H1 (cell line): ENCODE results near the gene MTHFD1. TPM values are rescaled to one million over a fixed set of nuclear protein-coding genes. Genes with fewer than 3 reads are reported as not detected.

ENCODE experiments used
- CTCF ChIA-PET: fragments of 300-600 bp; sonication (Branson Sonifier 250); formaldehyde crosslinking; loops from one replicate; lab custom pipeline; 2021; ENCODE audit not compliant: partially characterized antibody; lab: Charles Lee
- POLR2A ChIA-PET: fragments of 300-600 bp; sonication (Branson Sonifier 250); formaldehyde crosslinking; loops from one replicate; lab custom pipeline; 2021; ENCODE audit warnings: inconsistent platforms; ENCODE audit not compliant: partially characterized antibody; lab: Charles Lee
- DNase-seq, 2 experiments: peaks; one replicate each; pipeline versions ENCODE4 v3.0.0 to v3.0.0-alpha.2; 2010 to 2022; ENCODE audit warnings: low spot score in 2 of 2, low read depth in 1 of 2, mixed read lengths in 1 of 2
- FAIRE-seq: peaks from 2 replicates; lab custom pipeline; 2011; peaks lifted over from hg19 to GRCh38; lab: Jason Lieb, UNC
- H2AFZ ChIP-seq: 2 replicates; pipeline ENCODE4 v1.8.1; 2012; ENCODE audit warnings: low read length, inconsistent platforms
- H2AK5ac ChIP-seq: 2 replicates; pipeline ENCODE4 v1.6.1; 2013; ENCODE audit warnings: low read depth, low read length
- H2BK120ac ChIP-seq: replicated peaks from 2 replicates; pipeline ENCODE3; 2013; ENCODE audit warnings: low read depth, low read length, inconsistent platforms
- H2BK12ac ChIP-seq: 2 replicates; pipeline ENCODE4 v1.6.1; 2013; ENCODE audit warnings: low read depth, low read length
- H2BK15ac ChIP-seq: 2 replicates; pipeline ENCODE4 v1.6.1; 2013; ENCODE audit warnings: low read length
- H2BK20ac ChIP-seq: 2 replicates; pipeline ENCODE4 v1.6.1; 2013; ENCODE audit warnings: low read length
- H2BK5ac ChIP-seq: 2 replicates; pipeline ENCODE4 v1.6.1; 2013; ENCODE audit warnings: low read depth, low read length
- H3K14ac ChIP-seq: 2 replicates; pipeline ENCODE4 v1.6.1; 2013; ENCODE audit warnings: inconsistent platforms; ENCODE audit not compliant: insufficient read length
- H3K18ac ChIP-seq: 2 replicates; pipeline ENCODE4 v1.6.1; 2013; ENCODE audit warnings: low read length; ENCODE audit errors: extremely low read depth
- H3K23ac ChIP-seq: 2 replicates; pipeline ENCODE4 v1.6.1; 2013; ENCODE audit warnings: inconsistent platforms; ENCODE audit not compliant: insufficient read length
- H3K23me2 ChIP-seq: 2 replicates; pipeline ENCODE4 v1.6.1; 2013; ENCODE audit warnings: low read depth, low read length
- H3K27ac ChIP-seq: 2 replicates; pipeline ENCODE4 v1.6.1; 2011; ENCODE audit warnings: low read depth, low read length, inconsistent platforms
- H3K27me3 ChIP-seq, 4 experiments: replicated peaks in 1 of 4; 1 replicate in 1 of 4; 2 replicates in 3 of 4; pipeline versions ENCODE4 v1.6.1 to v1.8.1; 2011 to 2013; ENCODE audit warnings: low read length in 3 of 4, mild to moderate bottlenecking in 3 of 4, inconsistent platforms in 2 of 4, mixed read lengths in 2 of 4, moderate library complexity in 1 of 4; ENCODE audit not compliant: control insufficient read depth in 3 of 4, insufficient read depth in 3 of 4; ENCODE audit errors: extremely low read depth in 1 of 4
- H3K36me3 ChIP-seq, 4 experiments: 2 replicates each; pipeline versions ENCODE4 v1.6.1 to v1.8.1; 2011 to 2013; ENCODE audit warnings: mild to moderate bottlenecking in 4 of 4, low read length in 3 of 4, moderate library complexity in 2 of 4, control low read depth in 1 of 4, inconsistent platforms in 1 of 4; ENCODE audit not compliant: insufficient read depth in 4 of 4, control insufficient read depth in 2 of 4
- H3K4ac ChIP-seq: replicated peaks from 2 replicates; pipeline ENCODE3; 2013; ENCODE audit warnings: low read length, low read depth, mixed read lengths, inconsistent platforms; ENCODE audit not compliant: insufficient read length
- H3K4me1 ChIP-seq, 4 experiments: replicated peaks in 1 of 4; 1 replicate in 1 of 4; 2 replicates in 3 of 4; pipeline versions ENCODE4 v1.6.1 to v1.8.1; 2011 to 2013; ENCODE audit warnings: low read length in 3 of 4, inconsistent platforms in 2 of 4, mixed read lengths in 1 of 4; ENCODE audit not compliant: insufficient read depth in 4 of 4, control insufficient read depth in 3 of 4
- H3K4me2 ChIP-seq, 2 experiments: 2 replicates each; pipeline versions ENCODE4 v1.6.1 to v1.8.1; 2011 to 2013; ENCODE audit warnings: low read depth in 2 of 2, low read length in 2 of 2, control low read depth in 1 of 2, inconsistent platforms in 1 of 2, mild to moderate bottlenecking in 1 of 2; ENCODE audit not compliant: insufficient read depth in 1 of 2
- H3K4me3 ChIP-seq, 4 experiments: fragments of 200-600, 300-600 bp in 1 of 4; sonication (generic), shearing (Covaris generic), sonication (Bioruptor Twin) in 1 of 4; 2 replicates each; pipeline versions ENCODE4 v1.5.1 to v1.8.1; 2011 to 2016; ENCODE audit warnings: low read length in 4 of 4, low read depth in 3 of 4, control low read depth in 2 of 4, inconsistent platforms in 2 of 4, mild to moderate bottlenecking in 2 of 4, mixed read lengths in 1 of 4, moderate library complexity in 1 of 4; ENCODE audit not compliant: insufficient read depth in 2 of 4; ENCODE audit errors: extremely low read depth in 1 of 4
- H3K56ac ChIP-seq: replicated peaks from 2 replicates; pipeline ENCODE3; 2013; ENCODE audit warnings: low read depth, mild to moderate bottlenecking, mixed read lengths, low read length, inconsistent platforms; ENCODE audit not compliant: insufficient read length
- H3K79me1 ChIP-seq: 2 replicates; pipeline ENCODE4 v1.6.1; 2013; ENCODE audit warnings: low read depth, low read length, control low read depth
- H3K79me2 ChIP-seq, 2 experiments: 2 replicates each; pipeline versions ENCODE4 v1.6.1 to v1.8.1; 2012 to 2013; ENCODE audit warnings: low read length in 2 of 2, mild to moderate bottlenecking in 2 of 2, inconsistent platforms in 1 of 2; ENCODE audit not compliant: insufficient read depth in 2 of 2, control insufficient read depth in 1 of 2
- H3K9ac ChIP-seq, 4 experiments: replicated peaks in 1 of 4; 1 replicate in 1 of 4; 2 replicates in 3 of 4; pipeline versions ENCODE4 v1.6.1 to v1.8.1; 2011 to 2013; ENCODE audit warnings: low read depth in 3 of 4, low read length in 3 of 4, control low read depth in 2 of 4, mild to moderate bottlenecking in 2 of 4, moderate library complexity in 2 of 4, inconsistent platforms in 1 of 4; ENCODE audit errors: extremely low read depth in 1 of 4
- H3K9me3 ChIP-seq, 2 experiments: 2 replicates each; pipeline versions ENCODE4 v1.6.1 to v1.8.1; 2012 to 2013; ENCODE audit warnings: mild to moderate bottlenecking in 2 of 2, moderate library complexity in 2 of 2, control low read depth in 1 of 2, inconsistent platforms in 1 of 2, low read depth in 1 of 2, low read length in 1 of 2, mixed read lengths in 1 of 2; ENCODE audit not compliant: insufficient read depth in 2 of 2
- H4K20me1 ChIP-seq, 2 experiments: replicated peaks in 1 of 2; 2 replicates each; pipeline versions ENCODE3 to v1.8.1; 2011 to 2013; ENCODE audit warnings: inconsistent platforms in 2 of 2, low read length in 2 of 2, mild to moderate bottlenecking in 1 of 2; ENCODE audit not compliant: insufficient read depth in 2 of 2, control insufficient read depth in 1 of 2
- H4K5ac ChIP-seq: 2 replicates; pipeline ENCODE4 v1.6.1; 2013; ENCODE audit warnings: low read length, low read depth, mixed read lengths, inconsistent platforms; ENCODE audit not compliant: insufficient read length
- H4K8ac ChIP-seq: 2 replicates; pipeline ENCODE4 v1.8.0; 2013; ENCODE audit warnings: mild to moderate bottlenecking, moderate library complexity, low read length, inconsistent platforms; ENCODE audit not compliant: insufficient read depth; ENCODE audit errors: extremely low read depth
- H4K91ac ChIP-seq: replicated peaks from 2 replicates; pipeline ENCODE3; 2013; ENCODE audit warnings: low read length, mixed read lengths, inconsistent platforms; ENCODE audit not compliant: insufficient read length
- CEBPB ChIP-seq: IDR thresholded peaks from 2 replicates; pipeline ENCODE4 v1.6.1; 2012; ENCODE audit warnings: low read depth, low read length
- GABPA ChIP-seq: IDR thresholded peaks from 2 replicates; pipeline ENCODE4 v1.6.1; 2011; ENCODE audit warnings: mild to moderate bottlenecking, low read length, moderate library complexity, borderline replicate concordance; ENCODE audit not compliant: insufficient read depth
- POLR2AphosphoS5 ChIP-seq: IDR thresholded peaks from 2 replicates; pipeline ENCODE4 v1.6.1; 2011; ENCODE audit warnings: low read depth, low read length
- SP1 ChIP-seq: IDR thresholded peaks from 2 replicates; pipeline ENCODE4 v1.6.1; 2011; ENCODE audit warnings: low read depth, low read length
- SP4 ChIP-seq: IDR thresholded peaks from 2 replicates; pipeline ENCODE4 v1.6.1; 2012; ENCODE audit warnings: low read length, inconsistent platforms
- SRF ChIP-seq: IDR thresholded peaks from 2 replicates; pipeline ENCODE4 v1.6.1; 2011; ENCODE audit warnings: mild to moderate bottlenecking, low read depth, low read length, moderate library complexity
- SUZ12 ChIP-seq: fragments of 200-600 bp; sonication (generic); IDR thresholded peaks from 2 replicates; pipeline ENCODE4 v1.6.1; 2012; ENCODE audit warnings: mild to moderate bottlenecking, inconsistent platforms, low read length, moderate library complexity, mixed read lengths
- TCF12 ChIP-seq: IDR thresholded peaks from 2 replicates; pipeline ENCODE4 v1.6.1; 2011; ENCODE audit warnings: low read depth, mild to moderate bottlenecking, low read length
- WGBS, 2 experiments: shearing (Covaris generic) in 1 of 2; methylation state at CpG; one replicate each; pipeline versions ENCODE4 v1.1.6 to v1.1.7; 2013 to 2015; ENCODE audit warnings: low lambda C conversion rate in 2 of 2, mixed read lengths in 2 of 2, inconsistent platforms in 1 of 2, low coverage in 1 of 2, missing lambda C conversion rate in 1 of 2; ENCODE audit not compliant: insufficient replicate concordance in 2 of 2, insufficient coverage in 1 of 2, insufficient read length in 1 of 2; ENCODE audit errors: extremely low coverage in 1 of 2, missing lambda C conversion rate in 1 of 2; 5-methylcytosine and 5-hydroxymethylcytosine counted together
- polyA plus RNA-seq, 7 experiments: library from polyadenylated mRNA; depleted of rRNA in 3 of 7; stranded (reverse) in 5 of 7; unstranded in 2 of 7; fragments of >200 nt in 5 of 7; fragments of 200-250 nt in 2 of 7; gene quantifications; 1 replicate in 5 of 7; 2 replicates in 1 of 7; 4 replicates in 1 of 7; pipeline versions ENCODE4 v1.2.1 to v1.2.3, GENCODE V29; 2011 to 2013; ENCODE audit warnings: missing spikeins in 2 of 7, mixed read lengths in 2 of 7
- total RNA-seq: library from RNA; stranded (reverse); fragmentation: NEBNext Ultra II Directional; extraction: Animal tissue kit (Norgen Biotek cat#: 25700); gene quantifications from 2 replicates; pipeline ENCODE4 v1.2.1, GENCODE V29; 2021
- TF ChIP-seq, protein P1 (sequence below), 3 experiments: IDR thresholded peaks; 1 replicate in 2 of 3; 2 replicates in 1 of 3; pipeline versions ENCODE4 v1.5.1 to v1.6.1; 2011; ENCODE audit warnings: low read length in 3 of 3, mild to moderate bottlenecking in 3 of 3, inconsistent platforms in 2 of 3, low read depth in 1 of 3, moderate library complexity in 1 of 3; ENCODE audit not compliant: insufficient read depth in 1 of 3; ENCODE audit errors: control extremely low read depth in 1 of 3

The MTHFD1 gene
- total and polyA plus RNA-seq, 2 of the 8 experiments (the other 6 are each of a cell fraction or from before 2014, with no cell fraction given), result 79.7 to 332 TPM

DNA sequence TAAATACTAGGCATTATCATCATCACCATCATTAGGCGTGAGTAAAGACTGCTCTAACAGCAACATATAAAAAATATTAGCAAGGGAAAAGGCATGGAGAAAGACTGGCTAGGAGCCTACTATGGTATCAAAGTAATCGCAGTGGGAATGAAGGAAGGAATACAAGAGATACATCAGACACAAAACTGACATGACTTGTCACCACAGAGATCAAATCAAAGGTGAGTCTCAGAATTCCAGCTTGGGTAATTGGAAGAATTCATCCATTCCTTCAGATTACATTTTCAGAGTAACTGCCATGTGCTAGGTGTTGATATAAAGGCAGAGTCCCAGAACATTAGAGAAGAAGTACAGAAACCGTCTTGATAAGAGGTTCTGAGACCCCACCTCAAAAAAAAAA is 105.3 kb downstream of the MTHFD1 start:
- no peak overlapping the region for H2BK5ac ChIP-seq
- no peaks in the 10 kb centered on the region for H3K23me2 ChIP-seq
- H2AK5ac ChIP-seq, result no peak overlapping the region
- no peak overlapping the region for H4K91ac ChIP-seq
- no peaks in the 10 kb centered on the region for H3K27me3 ChIP-seq
- H4K5ac ChIP-seq, result no peak overlapping the region
- POLR2A ChIA-PET, result interaction anchor here (1.0 to 1.2 kb wide), 3 partner anchors 9 to 47 kb away, joined by 3 to 4 read pairs (median 3); partner anchors contain the start of genes HSPA2 and ZBTB1
- H3K4me2 ChIP-seq, result no peak overlapping the region
- H2AFZ ChIP-seq, result no peak overlapping the region
- no peak overlapping the region for H3K14ac ChIP-seq
- no peak for FAIRE-seq
- TF ChIP-seq POLR2AphosphoS5 (no peak), SP1 (no peak), SP4 (no peak), TCF12 (no peak), SUZ12 (no peak), CEBPB (no peak), GABPA (no peak), SRF (no peak)
- TF ChIP-seq, protein P1, sequence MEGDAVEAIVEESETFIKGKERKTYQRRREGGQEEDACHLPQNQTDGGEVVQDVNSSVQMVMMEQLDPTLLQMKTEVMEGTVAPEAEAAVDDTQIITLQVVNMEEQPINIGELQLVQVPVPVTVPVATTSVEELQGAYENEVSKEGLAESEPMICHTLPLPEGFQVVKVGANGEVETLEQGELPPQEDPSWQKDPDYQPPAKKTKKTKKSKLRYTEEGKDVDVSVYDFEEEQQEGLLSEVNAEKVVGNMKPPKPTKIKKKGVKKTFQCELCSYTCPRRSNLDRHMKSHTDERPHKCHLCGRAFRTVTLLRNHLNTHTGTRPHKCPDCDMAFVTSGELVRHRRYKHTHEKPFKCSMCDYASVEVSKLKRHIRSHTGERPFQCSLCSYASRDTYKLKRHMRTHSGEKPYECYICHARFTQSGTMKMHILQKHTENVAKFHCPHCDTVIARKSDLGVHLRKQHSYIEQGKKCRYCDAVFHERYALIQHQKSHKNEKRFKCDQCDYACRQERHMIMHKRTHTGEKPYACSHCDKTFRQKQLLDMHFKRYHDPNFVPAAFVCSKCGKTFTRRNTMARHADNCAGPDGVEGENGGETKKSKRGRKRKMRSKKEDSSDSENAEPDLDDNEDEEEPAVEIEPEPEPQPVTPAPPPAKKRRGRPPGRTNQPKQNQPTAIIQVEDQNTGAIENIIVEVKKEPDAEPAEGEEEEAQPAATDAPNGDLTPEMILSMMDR (IDR thresholded peaks at IDR 0.05; ENCODE audit: control extremely low read depth in 1 of 3, insufficient read depth in 1 of 3, low read depth in 1 of 3, low read length in 3 of 3), result no peak
- no peak overlapping the region for H3K56ac ChIP-seq
- H3K4me1 ChIP-seq, result no peaks in the 10 kb centered on the region
- no peak overlapping the region for H3K9ac ChIP-seq
- H4K20me1 ChIP-seq, result no peaks in the 10 kb centered on the region
- no peak overlapping the region for H2BK120ac ChIP-seq
- 93% methylated on average over 3 of the region's 3 CpGs; no CpG with 5 or more reads in 1 of the 2 experiments for WGBS, 2 experiments
- no peak overlapping the region for H3K4ac ChIP-seq
- H2BK15ac ChIP-seq, result no peak overlapping the region
- 0 out of 2 replicates have a peak, but pooled peaks cover 4% of the 10 kb centered on the region for H3K79me1 ChIP-seq
- no peak overlapping the region for H3K4me3 ChIP-seq
- H2BK12ac ChIP-seq, result no peak overlapping the region
- H2BK20ac ChIP-seq, result no peak overlapping the region
- no peak for DNase-seq
- H3K27ac ChIP-seq, result no peak overlapping the region
- H4K8ac ChIP-seq, result no peak overlapping the region
- H3K18ac ChIP-seq, result no peak overlapping the region
- CTCF ChIA-PET, result interaction anchor here (0.6 to 0.7 kb wide), 2 partner anchors 28 to 499 kb away, joined by 3 read pairs; partner anchors contain the start of gene AKAP5
- H3K9me3 ChIP-seq, result no peaks in the 10 kb centered on the region
- H3K23ac ChIP-seq, result no peak overlapping the region
- peaks cover 0 to 10% (median 4%) of the 10 kb centered on the region in 4 experiments; a peak in 4 of 8 replicates for H3K36me3 ChIP-seq
- H3K79me2 ChIP-seq, result 0 out of 4 replicates have a peak, but pooled peaks cover 0 to 3% of the 10 kb centered on the region in 2 experiments
